Inflammatory macrophage treated with lipopolysaccharide for 4 hours (primary cell): ENCODE results near the gene C1QTNF6.

Source experiments
- DNase-seq: peaks from one replicate; pipeline ENCODE4 v3.0.0-alpha.2; 2020

C1QTNF6 gene

DNA sequence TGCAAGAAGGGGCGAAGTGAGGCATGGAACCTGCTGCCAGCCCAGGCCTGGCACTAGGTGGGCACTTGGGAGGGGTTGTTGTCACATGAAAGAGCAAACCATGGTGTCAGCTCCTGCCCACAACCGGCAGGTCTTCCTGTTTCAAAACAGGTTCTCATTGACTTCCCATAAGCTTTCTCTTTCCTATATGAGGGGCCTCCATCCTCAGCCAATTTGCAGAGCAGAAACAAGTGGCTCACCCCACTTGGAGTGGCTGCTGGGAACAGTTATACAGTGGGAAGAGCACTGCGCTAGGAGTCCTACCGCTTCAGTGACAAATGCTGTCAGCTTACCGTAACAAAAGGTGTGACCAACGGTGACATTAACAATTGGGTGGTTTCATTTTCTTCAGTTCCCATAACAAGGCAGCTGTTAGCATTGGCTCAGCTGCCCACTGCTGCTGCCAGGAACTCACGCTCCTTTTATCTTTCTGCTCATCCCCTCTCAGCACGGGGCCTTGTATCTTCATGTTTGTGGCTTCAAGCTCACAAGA, 34.5 kb upstream of the C1QTNF6 start:
- peak; percentile 61 for DNase-seq

DNA sequence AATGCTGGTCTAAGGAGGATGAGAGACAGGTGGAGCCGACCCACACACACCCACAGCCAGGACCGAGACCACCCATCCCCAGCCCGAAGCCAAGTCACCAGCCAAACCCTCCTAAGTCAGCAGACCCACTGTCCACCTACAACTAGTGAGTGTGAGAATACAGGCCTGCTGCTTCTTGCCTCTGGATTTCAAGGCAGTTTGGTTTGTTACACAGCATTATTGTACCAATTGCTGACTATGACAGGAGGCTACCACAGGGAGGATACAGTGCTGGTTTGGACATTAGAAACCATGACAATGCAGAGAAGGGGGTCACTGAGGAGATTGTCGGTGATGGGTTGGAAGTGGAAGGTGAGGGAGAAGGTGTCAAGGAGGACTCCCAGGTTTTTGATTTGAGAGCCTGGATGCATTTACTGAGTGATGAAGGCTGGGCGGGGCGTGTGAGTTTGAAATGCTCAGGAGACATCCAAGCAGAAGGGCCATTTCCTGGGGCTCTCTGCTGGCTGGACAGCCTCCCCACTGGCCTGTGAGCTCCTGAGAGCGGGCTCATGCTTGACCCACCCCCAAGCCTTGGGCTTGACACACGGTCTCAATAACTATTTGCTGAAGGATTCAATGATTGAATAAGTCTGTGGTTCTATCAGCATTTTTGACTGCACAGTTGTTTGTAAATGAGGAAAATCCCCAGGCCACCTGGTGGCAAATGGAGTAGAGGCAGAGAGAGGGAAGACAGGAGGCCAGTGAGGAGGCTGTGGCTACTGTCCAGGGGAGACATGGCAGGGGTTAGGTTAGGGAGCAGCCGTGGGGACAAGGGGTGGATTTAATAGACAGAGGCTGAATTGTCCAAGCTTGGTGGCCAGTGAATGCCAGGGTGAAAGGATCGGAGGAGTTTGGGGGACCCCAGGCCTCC, 33.6 kb upstream of the C1QTNF6 start:
- DNase-seq: no peak

DNA sequence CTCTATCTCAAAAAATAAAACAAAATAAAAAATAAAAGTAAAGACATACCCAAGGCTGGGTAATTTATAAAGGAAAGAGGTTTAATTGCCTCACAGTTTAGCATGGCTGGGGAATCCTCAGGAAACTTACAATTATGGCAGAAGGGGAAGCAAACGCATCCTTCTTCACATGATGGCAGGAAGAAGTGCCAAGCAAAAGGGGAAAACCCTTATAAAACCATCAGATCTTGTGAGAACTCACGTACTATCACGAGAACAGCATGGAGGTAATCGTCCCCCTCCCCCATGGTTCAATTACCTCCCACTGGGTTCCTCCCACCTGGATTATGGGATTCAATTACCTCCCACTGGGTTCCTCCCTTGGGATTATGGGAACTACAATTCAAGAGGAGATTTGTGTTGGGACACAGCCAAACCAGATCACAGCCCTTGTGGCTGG, 32.5 kb upstream of the C1QTNF6 start:
- DNase-seq: peak; percentile 80

DNA sequence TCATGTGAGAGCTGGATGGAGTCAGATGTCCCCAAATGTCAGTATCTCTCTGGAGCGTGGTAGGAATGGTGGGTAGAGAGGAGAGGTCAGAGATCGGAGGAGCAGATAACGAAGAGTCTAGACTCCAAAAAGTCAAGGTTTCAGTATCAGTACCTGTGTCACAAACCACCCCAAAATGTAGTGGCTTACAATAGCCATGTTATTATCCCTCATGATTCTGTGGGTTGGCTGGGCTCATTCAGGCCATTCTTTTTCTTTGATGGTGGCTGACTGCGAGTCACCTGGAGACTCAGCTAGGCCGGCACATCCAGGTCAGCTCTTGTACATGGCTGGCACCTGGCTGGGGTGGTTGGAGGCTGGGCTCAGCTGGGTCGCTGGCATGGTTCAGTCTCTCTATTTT, 31.5 kb upstream of the C1QTNF6 start:
- no peak for DNase-seq

DNA sequence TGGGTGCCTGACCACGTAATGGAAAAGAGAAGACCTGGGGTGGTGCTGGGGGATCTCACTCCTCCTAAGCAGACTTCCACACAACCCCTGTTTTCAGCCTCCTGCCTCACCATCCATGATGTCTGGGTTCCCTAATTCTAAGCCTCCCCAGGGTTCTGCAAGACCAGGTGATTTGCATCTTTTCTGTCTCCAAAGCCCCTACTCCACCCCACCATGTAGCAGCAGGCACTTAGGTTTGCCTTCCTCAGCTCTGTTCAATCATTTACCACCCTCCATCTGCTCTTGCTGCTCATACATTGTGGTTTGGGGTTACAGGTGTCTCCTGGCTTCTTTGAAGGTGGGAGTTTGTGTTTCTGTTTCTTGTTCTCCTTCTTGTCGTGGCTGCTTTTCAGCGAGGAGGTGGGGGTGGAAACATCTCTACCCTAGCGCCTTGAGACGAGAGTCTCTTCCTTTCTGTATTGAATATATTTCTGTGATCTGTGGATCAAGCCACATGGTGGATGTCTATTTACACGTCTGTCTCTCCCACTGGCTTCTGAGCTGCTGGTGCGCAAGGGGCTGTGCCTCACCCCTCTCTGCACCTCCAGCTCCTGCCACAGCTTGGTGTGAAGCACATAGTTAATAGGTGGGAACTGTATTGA, 30.8 kb upstream of the C1QTNF6 start:
- DNase-seq: no peak

DNA sequence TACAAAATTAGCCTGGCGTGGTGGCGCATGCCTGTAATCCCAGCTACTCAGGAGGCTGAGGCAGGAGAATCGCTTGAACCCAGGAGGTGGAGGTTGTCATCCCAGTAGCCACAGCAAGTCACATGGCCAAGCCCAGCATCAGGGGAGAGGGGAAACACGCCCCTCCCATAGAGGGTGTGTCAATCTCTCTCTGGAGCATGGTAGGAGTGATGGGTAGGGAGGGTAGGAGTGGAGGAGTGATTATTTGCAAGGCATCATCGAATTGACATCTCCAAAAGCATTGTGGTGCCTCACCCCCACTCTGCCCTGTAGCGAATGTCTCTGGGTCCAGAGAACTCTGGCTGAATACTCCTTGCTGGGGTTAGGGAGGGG, 30.3 kb upstream of the C1QTNF6 start:
- no peak for DNase-seq

DNA sequence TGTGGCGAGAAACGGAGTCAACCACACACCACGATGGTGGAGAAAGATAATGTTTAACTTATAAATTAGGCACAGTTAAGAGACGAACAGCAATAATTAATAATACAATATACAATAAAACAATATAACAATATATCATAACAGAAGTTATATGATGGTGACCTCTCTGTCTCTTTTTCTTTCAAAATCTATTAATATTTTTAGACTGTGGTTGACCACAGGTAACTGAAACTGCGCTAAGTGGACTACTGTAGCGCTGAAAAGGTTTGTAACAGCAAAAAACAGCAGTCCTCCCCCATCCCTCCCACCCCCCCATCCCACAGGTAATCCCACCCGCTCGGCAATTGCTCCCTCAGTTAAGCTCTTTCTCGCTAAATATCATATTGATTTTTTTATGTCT, 27.8 kb upstream of the C1QTNF6 start:
- DNase-seq: no peak

DNA sequence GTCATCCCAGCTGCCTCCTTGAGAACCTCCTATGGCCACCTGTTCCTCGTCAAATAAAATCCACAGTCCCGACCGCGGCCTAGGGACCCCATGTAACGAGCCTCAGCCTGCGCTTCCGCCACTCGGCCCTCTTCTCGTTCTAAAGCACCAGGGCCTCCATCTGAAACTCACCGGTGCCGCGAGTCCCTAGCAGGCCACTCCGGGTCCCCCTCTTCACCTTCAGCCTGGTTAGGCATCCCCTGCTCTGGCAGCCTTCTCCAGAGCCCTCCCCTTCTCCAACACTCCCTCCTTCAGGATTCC, 26.6 kb upstream of the C1QTNF6 start:
- no peak for DNase-seq

DNA sequence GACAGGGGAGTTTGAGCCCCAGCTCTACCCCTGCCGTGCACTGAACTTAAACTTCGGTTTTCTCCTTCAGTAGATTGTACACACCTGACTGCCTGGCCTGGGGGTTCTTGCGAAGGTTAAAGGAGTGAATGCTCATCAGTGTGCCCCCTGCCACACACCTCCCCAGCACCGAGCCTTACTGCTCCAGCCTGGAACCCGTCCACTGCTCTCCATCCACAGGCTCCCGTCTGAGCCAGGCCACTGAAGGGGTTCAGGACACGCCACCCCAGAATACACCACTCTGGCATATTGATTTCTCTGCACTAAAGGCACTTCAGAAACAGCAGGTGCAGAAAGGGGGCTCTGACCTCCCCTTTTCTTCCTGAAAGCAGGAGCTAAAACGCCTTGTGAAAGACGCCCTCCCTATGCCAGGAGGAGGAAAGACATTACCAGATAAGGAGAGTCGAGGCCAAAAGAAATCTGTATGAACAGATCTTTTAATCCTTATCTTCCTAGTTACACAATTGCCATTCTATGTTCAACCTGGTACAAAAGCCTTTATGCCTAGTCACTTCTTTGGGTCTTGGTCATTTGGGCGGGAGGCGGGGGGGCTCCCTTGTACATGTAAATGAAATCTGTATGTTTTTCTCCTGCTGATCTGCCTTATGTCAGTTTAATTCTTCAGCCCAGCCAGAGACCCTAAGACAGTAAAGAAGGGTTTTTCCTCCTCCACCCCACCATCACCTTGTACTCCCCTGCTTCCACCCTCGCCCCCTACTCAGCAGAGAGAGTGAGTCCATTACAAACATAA, 26.1 kb upstream of the C1QTNF6 start:
- DNase-seq: no peak

DNA sequence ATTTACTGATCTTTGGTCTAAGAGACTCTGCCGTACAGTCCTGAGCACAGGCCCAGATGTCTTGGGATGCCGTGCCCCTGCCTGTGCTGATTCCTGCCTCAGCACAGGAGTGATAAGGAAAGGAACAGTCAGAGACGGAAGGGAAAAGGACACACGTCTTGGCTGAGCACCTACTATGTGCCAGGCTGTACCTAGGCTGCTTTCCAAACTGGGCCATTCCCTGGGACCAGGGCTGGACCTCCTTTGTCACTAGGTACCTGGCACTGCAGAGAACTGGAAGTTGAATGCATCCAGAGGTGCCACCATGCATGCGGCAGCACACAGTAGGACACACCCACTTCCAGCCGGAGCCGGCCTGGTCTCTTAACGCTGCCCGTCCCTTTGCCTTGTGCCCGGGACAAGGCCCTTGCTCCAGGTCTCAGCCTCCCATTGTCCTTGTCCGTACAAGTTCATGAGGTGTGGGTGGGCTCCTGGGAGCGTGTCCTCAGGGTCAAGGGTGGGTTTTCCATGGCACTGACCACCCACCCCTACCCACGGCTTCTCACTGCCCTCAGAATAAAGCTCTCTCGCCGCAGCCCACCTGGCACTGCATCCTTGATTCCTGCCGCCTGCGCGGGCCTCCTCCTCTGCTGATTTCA, 25.3 kb upstream of the C1QTNF6 start:
- DNase-seq: no peak

DNA sequence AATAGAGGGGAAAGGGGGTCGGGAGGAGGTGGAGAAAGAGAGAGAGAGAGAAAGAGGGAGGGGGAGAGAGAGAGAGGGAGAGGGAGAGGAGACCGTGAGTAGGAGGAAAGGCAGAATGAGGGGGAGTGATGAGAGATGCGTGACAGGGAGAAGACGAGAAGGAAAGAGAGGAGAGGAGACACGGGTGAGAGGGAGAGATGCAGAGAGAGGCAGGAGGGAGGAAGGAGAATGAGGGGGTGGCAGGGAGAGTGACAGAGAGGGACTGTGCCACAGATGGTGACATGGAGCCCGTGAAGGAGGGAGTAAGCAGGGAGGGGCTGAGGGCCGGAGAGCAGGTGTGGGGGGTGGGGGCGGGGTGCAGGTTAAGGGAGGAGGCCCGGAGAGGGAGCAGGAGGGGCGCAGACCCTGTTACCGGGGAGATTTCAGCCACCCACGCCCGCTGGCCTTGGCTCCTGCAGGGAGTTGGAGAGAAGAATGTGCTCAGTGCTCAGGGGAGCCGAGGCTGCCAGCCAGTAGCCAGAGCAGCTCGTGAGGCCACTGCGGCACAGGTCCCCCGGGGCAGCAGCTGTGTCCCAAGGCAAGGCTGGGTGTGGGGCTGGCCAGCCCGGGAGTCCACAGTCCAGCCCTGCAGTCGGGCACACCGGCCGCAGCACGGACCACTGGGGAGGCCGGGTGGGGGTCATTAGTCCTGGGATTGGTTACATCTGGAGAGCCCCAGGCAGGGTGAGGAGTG, 24.3 kb upstream of the C1QTNF6 start, which contains the start of gene SSTR3:
TSS of gene SSTR3 (minus strand) at position 304 of the 733 bp plus-strand sequence. CDS start 4,674 bp downstream, outside the sequence.
- no peak for DNase-seq

DNA sequence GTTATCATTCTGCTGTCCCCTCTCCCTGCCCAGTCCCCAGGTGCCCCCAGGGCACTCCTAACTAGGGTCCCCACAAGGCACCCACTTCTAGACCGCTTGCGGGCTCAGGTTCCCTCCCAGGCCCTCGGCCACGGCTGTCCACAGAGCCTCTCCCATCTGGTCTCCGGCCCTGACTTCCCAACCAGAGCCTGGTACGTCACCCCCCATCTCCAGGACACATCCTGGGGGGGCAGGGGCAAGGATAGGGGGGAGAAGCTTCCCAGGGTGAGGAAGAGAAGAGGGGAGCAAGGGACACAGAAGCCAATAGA, 23.8 kb upstream of the C1QTNF6 start:
- no peak for DNase-seq

DNA sequence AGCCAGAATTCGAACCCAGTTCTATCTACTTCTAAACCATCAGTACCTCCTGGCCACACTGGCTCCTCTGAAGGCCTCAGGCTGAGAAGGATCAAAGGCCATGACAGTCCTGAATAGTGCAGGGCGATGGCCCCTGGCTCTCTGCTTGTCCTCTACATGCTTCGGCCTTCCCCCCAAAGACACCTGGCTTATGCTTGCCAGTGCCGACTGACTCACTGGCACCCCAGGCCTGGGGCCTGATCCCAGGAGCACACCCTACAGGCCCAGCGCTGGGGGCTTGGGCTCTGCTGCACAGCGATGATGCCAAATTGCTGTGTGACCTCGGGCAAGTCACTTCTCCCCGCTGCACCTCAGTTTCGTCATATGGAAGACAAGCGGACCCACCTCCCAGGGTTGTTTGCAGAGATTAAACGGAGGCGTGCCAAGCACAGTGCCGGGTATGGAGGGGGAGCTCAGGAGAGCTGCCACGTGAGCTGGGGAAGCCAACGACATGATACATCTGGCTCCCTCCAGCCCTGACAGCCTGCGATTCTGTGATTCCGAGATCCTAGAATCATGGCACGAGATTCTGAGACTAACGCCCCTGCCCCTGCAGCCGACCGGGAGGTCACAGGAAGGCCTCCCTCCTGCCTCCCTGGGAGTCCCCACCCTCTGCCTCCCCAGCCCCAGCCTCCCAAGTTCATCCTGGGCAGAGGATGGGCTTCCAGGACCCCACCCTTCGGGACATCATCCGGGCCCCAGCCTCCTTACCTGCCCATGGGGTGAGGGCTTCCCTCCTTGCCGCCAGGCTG, 23.2 kb upstream of the C1QTNF6 start:
- no peak for DNase-seq

DNA sequence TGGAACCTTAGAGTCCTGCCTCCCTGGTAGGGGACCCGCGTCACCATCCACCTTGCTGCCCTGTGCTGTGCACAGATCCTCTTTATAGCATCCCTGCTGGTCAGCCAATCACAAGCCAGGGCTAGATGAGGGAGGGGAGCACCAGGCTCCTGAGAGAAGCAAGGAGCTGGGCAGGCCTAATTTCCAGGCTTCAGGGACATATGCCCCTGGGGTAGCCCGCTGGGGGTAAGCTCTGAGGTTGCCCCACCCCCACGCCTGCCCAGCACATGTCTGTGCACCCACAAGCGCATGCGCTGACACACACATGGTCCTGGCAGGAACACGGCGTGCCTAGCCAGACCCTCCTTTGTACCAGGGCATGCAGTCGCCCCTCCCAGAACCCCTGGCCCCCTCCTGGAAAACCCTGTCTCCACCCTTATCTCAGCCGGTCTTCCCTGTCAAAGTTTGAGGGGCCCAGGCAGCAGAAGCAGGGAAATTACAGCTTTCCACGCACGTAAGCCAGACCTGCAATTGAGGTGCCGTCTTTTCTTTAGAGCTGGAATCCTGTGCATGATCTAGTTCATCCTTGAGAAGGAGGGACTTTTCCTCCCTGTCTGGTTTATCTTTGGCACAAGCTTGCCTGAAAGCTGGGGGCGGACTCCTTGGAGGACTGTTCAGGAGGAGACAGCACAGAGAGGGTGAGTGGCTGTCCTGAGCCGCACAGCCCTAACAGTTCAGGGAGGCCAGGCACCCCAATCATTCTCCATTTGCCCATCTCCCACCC, 22.2 kb upstream of the C1QTNF6 start:
- no peak for DNase-seq

DNA sequence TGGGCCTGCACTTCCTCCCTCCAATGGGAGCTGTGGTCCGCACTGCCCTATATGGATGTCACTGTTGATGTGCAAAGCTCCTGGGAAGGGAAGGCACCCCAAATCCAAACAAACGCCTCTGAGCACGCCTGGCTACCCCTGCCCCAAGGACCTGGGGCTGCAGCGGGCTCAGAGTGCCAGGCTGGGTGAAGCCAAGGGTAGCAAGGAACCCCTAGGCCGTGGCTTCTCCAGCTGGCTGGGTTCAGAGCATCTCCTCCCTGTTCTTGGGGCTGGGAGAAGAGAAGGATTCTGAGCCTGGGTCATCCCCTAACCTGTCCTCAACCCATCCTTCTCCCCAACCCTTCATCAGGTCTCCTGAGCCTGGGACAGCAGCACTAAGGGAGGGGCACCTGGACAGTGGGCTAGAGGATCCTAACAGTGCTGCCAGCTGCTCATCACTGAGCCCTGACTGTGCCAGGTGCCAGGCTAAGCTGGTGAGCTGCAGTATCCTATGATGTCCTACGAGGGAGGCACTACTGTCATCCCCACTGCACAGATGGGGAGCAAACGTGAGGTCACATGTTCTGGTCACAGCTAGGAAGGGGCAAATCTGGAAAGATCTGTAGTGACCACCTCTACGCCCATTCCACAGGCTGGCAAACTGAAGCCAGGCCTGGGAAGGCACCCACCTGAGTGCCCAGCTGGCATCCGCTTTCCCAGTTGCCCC, 21.2 kb upstream of the C1QTNF6 start:
- DNase-seq: no peak

DNA sequence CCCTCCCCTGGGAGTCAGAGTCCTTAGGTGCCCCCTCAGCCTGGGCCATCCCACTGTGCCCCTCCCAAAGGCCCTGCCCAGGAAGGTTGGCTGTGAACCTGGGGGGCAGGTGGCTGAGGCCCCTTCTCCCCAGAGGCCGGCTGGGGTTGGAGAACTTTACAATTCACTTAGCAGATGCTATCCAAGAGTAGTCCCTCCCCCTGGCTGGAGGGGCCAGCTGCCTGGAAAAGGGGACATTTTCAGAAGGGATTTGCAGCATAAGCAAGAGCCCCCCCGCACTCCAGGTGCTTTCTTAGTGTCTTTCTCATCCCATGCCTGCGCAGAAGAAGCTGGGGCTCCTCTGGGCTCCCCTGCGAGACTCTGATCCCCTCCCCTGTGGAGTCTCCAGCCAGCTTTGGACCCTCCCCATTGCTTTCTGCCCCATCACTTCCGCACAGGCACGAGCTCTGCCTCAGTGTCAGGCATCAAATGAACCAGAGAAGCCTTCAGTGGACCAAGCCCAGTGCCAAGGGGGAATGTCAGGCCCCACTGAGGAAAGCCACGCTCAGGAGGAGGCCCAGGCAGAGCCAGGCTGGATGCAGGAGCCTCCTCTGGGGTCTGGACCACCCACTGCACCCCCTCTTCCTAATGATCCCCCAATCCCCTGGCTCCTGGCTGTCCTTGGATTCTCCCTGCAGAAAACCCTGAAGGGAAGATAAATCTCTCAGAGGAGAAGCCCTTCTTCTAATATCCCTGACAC, 20.5 kb upstream of the C1QTNF6 start:
- no peak for DNase-seq

DNA sequence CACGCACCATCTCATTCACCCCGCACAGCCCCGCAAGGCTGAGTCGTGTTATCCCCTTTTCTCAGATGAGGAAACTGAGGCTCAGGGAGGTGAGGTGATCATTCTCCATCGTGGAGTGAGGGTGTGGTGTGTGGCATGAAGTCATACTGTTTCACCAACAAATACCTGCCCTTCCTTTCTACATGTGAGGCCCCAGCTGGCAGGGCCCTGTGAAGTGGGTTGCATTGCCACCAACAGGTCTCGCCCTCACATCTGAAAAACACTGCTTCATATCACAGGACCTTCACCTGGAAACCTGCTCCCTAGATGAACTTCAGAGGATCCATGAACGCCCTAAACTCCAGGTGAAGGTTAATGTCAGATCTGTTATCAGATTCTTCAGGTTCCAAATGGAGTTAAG, 19.9 kb upstream of the C1QTNF6 start:
- DNase-seq: no peak

DNA sequence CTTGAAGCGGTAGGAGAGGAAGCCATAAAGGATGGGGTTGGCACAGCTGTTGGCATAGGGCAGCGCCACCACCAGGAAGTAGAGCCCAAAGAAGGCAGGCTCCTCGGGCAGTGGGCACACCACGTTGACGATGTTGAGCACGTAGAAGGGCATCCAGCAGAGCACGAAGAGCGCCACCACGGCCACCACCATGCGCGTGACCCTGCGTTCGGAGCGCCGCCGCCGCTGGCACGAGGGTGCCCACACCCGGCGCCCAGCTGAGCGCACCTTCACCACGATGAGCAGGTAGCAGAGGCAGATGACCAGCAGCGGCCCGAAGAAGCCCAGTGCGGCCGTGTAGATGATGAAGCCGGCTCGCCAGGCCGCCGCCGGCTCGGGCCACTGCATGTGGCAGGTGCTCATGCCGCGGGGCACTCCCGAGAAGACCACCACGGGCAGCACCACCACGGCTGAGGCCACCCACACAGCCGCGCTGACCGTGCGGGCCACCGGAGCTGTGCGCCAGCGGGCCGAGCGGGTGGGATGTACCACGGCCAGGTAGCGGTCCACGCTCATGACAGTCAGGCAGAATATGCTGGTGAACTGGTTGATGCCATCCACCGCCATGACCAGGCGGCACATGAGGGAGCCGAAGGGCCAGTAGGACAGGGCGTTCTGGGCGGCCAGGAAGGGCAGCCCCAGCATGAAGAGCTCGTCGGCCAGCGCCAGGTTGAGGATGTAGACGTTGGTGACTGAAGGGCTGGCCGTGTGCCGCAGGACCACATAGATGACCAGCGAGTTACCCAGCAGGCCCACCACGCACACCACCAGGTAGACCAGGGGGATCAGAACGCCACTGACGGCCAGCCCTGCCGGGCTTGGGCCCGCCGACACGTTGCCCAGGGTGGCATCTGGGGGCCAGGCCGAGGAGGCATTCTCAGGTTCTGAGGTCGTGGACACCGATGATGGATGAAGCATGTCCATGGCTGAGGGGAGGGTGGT, 19.1 kb upstream of the C1QTNF6 start:
- no peak for DNase-seq
